Suppressor macrophage (primary cell): Measurements from ENCODE around the gene DIAPH1.

Experiments
- DNase-seq, 4 experiments: peaks; one replicate each; pipeline ENCODE4 v3.0.0-alpha.2; 2020 to 2022

DIAPH1 gene

GRCh38 chr5:141639357-141640050, 20.7 kb upstream of the DIAPH1 start:
- no peak for DNase-seq

- no peak for DNase-seq
Observed at GRCh38 chr5:141638771-141639170, 20.0 kb upstream of the DIAPH1 start.

GRCh38 chr5:141637767-141638419, 19.1 kb upstream of the DIAPH1 start:
- DNase-seq = peak; percentile 54 to 75 (median 69)

DNA sequence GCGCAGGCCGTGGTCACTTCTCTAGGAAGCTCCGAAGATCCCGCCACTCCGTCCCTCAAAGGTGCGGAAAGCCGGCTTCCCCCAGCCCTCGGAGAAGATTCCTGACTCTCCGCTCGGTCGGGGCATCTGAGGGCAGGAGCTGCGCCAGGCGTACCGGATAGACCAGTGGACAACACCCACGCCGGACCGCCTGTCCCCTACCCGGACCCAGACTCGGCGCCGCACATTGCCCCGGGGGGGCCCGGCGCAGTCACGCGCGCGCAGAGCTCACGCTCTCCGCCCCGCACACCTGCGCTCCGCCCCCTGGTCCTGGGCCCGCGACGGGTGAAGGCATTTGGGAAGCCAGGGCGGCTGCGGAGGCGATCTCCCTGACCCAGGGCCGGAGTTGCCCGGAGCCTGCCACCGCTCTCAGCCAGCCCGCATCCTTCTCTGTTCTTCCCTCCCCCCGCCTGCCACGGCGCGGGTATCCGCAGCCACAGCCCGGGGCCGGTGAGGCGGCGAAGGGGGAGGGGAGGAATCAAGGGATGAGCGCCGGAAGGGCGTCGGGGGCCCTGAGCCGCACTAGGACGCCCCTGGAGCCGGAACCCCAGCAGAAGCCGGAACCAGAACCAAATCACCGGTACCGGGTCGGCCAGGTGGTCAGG, 18.4 kb upstream of the DIAPH1 start:
- DNase-seq = peak in 3 of 4 experiments; percentile 12 to 43 (median 33)

DNA sequence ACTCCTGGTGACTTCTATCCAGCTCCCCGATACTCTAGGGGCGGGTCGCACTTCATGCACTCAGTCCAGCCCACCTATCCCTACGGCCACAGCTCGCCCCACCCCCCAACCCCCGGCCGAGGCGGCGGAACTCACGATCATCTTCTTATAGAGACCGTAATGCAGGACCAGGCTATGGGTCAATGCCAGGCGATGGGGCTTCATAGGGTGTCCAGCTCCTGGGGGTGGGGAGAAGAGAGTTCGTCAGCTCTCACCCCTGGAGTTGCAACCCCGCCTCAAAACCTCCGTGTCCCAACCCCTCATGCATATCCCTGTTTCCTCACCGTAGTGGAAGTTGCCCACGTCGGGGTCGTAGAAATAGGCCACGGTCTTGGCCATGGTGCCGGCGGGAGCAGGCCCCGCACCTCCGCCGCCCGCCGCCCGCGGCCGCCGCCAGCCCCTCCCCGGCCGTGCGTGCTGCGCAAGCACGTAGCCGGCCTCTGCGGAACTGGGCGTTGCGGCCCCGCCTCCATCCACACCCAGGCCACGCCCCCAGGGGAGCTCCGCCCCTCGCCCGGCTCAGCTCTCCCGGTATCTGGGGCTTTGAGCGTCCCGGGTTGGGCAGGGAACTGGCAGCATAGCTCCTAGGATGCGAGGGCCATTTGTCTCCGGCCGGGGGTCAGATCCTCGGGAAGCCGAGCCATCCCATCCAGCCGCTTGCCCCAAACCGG, 17.8 kb upstream of the DIAPH1 start, which contains the start of the genes HDAC3 and RELL2:
Gene HDAC3, minus strand, starts transcription at position 437 of the 710 bp plus-strand sequence. Its CDS starts 59 bp downstream, at position 378.
Gene RELL2, plus strand, starts transcription at position 585 of the 710 bp plus-strand sequence. CDS start 1,229 bp downstream, outside the sequence.
- DNase-seq = peak; percentile 94 to 98 (median 96)

GRCh38 chr5:141636106-141636412, 17.3 kb upstream of the DIAPH1 start:
- DNase-seq = no peak

DNA sequence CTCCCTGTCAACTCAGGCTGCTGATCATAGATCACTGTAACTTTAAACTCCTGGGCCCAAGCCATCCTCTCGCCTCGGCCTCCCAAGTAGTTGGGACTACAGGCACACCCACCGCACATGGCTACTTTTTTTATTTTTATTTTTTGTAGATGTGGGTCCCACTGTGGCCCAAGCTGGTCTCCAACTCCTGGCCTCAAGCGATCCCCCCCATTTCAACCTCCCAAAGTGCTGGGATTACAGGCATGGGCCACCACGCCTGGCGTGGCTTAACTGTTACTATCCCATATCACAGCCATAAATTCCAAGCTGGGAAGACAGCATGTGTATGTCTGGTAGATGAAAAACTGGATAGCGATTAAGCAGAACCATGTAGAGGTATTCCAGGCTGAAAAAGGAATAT, 16.8 kb upstream of the DIAPH1 start:
- no peak for DNase-seq

- no peak for DNase-seq
Observed at GRCh38 chr5:141634720-141635119, 15.9 kb upstream of the DIAPH1 start.

- DNase-seq = peak in 3 of 4 experiments; percentile 44 to 65 (median 65)
Observed at GRCh38 chr5:141633871-141634561, 15.2 kb upstream of the DIAPH1 start.

DNA sequence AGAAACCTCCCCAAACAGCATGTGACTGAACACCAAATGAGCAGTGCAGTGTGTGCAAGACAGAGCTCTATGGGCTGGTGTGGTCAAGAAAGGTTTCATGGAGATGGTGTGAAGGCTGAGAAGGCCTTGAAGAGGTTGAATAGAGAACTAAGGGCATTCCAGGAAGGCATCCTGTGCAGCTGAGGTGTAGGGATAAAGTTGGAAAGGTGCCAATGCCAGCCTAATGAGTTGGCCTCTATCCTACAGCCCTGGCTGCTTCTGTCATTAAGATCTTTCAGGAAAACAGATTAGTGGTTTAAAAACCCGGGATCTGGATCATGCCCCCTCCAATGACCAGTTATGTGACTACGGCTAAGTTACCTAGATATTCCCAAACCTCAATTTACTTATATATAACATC, 13.8 kb upstream of the DIAPH1 start:
- DNase-seq = no peak

- DNase-seq = no peak
Observed at GRCh38 chr5:141630570-141631140, 11.9 kb upstream of the DIAPH1 start.

GRCh38 chr5:141628175-141628788, 9.5 kb upstream of the DIAPH1 start:
- no peak for DNase-seq

GRCh38 chr5:141623611-141624010, 4.8 kb upstream of the DIAPH1 start:
- peak; percentile 22 to 50 (median 48) for DNase-seq

GRCh38 chr5:141623186-141623585, 4.4 kb upstream of the DIAPH1 start:
- peak; percentile 84 to 96 (median 90) for DNase-seq

GRCh38 chr5:141618030-141618803, 583 bp downstream of the DIAPH1 start:
- peak; percentile 32 to 68 (median 48) for DNase-seq

GRCh38 chr5:141617682-141618029, 1.1 kb downstream of the DIAPH1 start:
- DNase-seq = peak in 2 of 4 experiments; percentile 27 to 35

- no peak for DNase-seq
Observed at GRCh38 chr5:141617128-141617527, 1.7 kb downstream of the DIAPH1 start.

GRCh38 chr5:141615991-141616720, 2.6 kb downstream of the DIAPH1 start:
- DNase-seq = peak; percentile 49 to 75 (median 71)

DNA sequence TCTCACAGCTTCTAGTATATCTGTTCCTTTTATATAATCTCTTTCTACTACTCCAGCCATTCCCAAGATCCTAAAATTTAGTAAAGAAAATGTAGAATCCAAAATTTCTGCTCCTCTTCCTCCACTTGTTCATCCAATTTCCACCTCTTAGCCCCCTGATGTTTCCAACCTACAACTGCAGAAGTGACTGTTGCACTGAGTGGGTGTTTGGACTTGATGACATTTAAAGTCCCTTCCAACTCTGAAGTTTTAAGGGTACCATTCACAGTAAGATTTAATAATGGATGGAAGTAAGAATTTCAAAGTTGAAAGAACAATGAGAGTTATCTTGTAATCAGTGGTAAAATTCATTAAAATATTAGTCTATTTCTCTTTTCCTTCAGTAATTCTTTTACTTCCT, 5.5 kb downstream of the DIAPH1 start:
- DNase-seq = peak in 1 of 4 experiments; percentile 28

DNA sequence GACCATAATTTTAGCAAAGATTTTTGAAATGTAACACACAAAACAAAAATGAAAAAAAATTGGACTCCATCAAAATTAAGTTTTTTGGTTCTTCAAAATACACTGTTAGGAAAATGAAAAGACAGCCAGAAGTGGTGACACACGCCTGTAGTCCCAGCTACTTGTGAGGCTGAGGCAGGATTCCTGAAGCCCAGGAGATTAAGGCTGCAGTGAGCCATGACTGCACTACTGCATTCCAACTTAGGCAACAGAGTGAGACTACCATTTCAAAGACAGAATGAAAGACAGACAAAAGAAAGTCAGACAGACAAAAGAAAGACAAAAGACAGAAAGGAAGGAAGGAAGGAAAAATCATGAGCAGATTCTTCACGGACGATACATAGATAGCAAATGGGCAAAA, 7.5 kb downstream of the DIAPH1 start:
- no peak for DNase-seq
